Keratinocyte (primary cell): Measurements from ENCODE around the gene FRMPD2. TPM values are rescaled to one million over a fixed set of nuclear protein-coding genes. Genes with fewer than 3 reads are reported as not detected.

ENCODE experiments used
- DNase-seq: peaks from one replicate; pipeline ENCODE4 v3.0.0-alpha.2; 2011; ENCODE audit warnings: low read depth, missing footprints, low spot score
- FAIRE-seq: peaks from 2 replicates; lab custom pipeline; 2011; peaks lifted over from hg19 to GRCh38; lab: Jason Lieb, UNC
- H2AFZ ChIP-seq: 2 replicates; pipeline ENCODE4 v1.6.0; 2012; ENCODE audit warnings: low read length, control low read depth, inconsistent platforms; ENCODE audit not compliant: control insufficient read depth
- H3K27ac ChIP-seq: 2 replicates; pipeline ENCODE4 v1.5.1; 2011; ENCODE audit warnings: low read length; ENCODE audit not compliant: control insufficient read depth, insufficient read depth
- H3K27me3 ChIP-seq: 3 replicates; pipeline ENCODE4 v1.6.0; 2011; ENCODE audit warnings: low read length; ENCODE audit not compliant: control insufficient read depth, insufficient read depth; ENCODE audit errors: extremely low read depth
- H3K36me3 ChIP-seq, 2 experiments: 2 replicates in 1 of 2; 3 replicates in 1 of 2; pipeline ENCODE4 v1.5.1; 2011; ENCODE audit warnings: low read length in 2 of 2, mild to moderate bottlenecking in 1 of 2; ENCODE audit not compliant: control insufficient read depth in 2 of 2, insufficient read depth in 2 of 2; ENCODE audit errors: extremely low read depth in 1 of 2
- H3K4me1 ChIP-seq: 3 replicates; pipeline ENCODE4 v1.5.1; 2011; ENCODE audit warnings: low read length; ENCODE audit not compliant: control insufficient read depth, insufficient read depth; ENCODE audit errors: extremely low read depth
- H3K4me2 ChIP-seq: 3 replicates; pipeline ENCODE4 v1.6.0; 2011; ENCODE audit warnings: low read depth, low read length; ENCODE audit not compliant: control insufficient read depth, insufficient read depth; ENCODE audit errors: extremely low read depth
- H3K4me3 ChIP-seq, 3 experiments: fragments of 200-600 bp in 1 of 3; sonication (generic) in 1 of 3; 2 replicates in 2 of 3; 3 replicates in 1 of 3; pipeline ENCODE4 v1.5.1; 2011 to 2016; ENCODE audit warnings: low read length in 3 of 3, mild to moderate bottlenecking in 3 of 3, control low read depth in 2 of 3, inconsistent platforms in 1 of 3, low read depth in 1 of 3, mixed read lengths in 1 of 3, mixed run types in 1 of 3, moderate library complexity in 1 of 3; ENCODE audit not compliant: control insufficient read depth in 2 of 3, insufficient read depth in 2 of 3; ENCODE audit errors: extremely low read depth in 1 of 3
- H3K79me2 ChIP-seq: 2 replicates; pipeline ENCODE4 v1.6.0; 2012; ENCODE audit warnings: low read length; ENCODE audit not compliant: control insufficient read depth, insufficient read depth
- H3K9ac ChIP-seq: 3 replicates; pipeline ENCODE4 v1.6.0; 2011; ENCODE audit warnings: low read length; ENCODE audit not compliant: control insufficient read depth, insufficient read depth; ENCODE audit errors: extremely low read depth
- H3K9me1 ChIP-seq: 3 replicates; pipeline ENCODE4 v1.6.0; 2011; ENCODE audit warnings: low read length; ENCODE audit not compliant: control insufficient read depth, insufficient read depth; ENCODE audit errors: extremely low read depth
- H3K9me3 ChIP-seq: 2 replicates; pipeline ENCODE4 v1.5.1; 2012; ENCODE audit warnings: low read depth, low read length; ENCODE audit not compliant: control insufficient read depth
- H4K20me1 ChIP-seq: 3 replicates; pipeline ENCODE4 v1.6.0; 2011; ENCODE audit warnings: low read length; ENCODE audit not compliant: control insufficient read depth, insufficient read depth; ENCODE audit errors: extremely low read depth
- EZH2 ChIP-seq: IDR thresholded peaks from one replicate; pipeline ENCODE4 v1.6.1; 2012; ENCODE audit warnings: inconsistent platforms, mild to moderate bottlenecking, low read length, moderate library complexity
- dilution Hi-C: fragments of 300-500 bp; cut with MboI; formaldehyde crosslinking; loops from one replicate; pipeline ENCODE4 v1.7.0; 2020; ENCODE audit warnings: low sequenced_read_pairs; ENCODE audit not compliant: extremely low pct_ligation_motif_present
- polyA plus RNA-seq, 5 experiments: library from polyadenylated mRNA; depleted of rRNA in 3 of 5; stranded (reverse) in 3 of 5; stranded (forward) in 1 of 5; unstranded in 1 of 5; fragments of >200 nt; gene quantifications; 1 replicate in 1 of 5; 2 replicates in 3 of 5; 3 replicates in 1 of 5; pipeline versions ENCODE4 v1.2.1 to v1.2.3, GENCODE V29; 2011 to 2012; ENCODE audit warnings: missing spikeins in 2 of 5, low read depth in 1 of 5, low replicate concordance in 1 of 5
- TF ChIP-seq, protein P1 (sequence below), 3 experiments: IDR thresholded peaks in 1 of 3; conservative IDR thresholded peaks in 1 of 3; optimal IDR thresholded peaks in 1 of 3; 2 replicates in 2 of 3; 3 replicates in 1 of 3; pipeline versions ENCODE3 to v1.5.1; 2011; ENCODE audit warnings: low read length in 3 of 3, mild to moderate bottlenecking in 3 of 3, moderate library complexity in 2 of 3, control low read depth in 1 of 3, inconsistent platforms in 1 of 3; ENCODE audit not compliant: insufficient read depth in 2 of 3; ENCODE audit errors: extremely low read depth in 1 of 3

The FRMPD2 gene
- polyA plus RNA-seq, 1 donor (not counting 4 experiments of a cell fraction or from before 2014, with no cell fraction given), result not detected

DNA sequence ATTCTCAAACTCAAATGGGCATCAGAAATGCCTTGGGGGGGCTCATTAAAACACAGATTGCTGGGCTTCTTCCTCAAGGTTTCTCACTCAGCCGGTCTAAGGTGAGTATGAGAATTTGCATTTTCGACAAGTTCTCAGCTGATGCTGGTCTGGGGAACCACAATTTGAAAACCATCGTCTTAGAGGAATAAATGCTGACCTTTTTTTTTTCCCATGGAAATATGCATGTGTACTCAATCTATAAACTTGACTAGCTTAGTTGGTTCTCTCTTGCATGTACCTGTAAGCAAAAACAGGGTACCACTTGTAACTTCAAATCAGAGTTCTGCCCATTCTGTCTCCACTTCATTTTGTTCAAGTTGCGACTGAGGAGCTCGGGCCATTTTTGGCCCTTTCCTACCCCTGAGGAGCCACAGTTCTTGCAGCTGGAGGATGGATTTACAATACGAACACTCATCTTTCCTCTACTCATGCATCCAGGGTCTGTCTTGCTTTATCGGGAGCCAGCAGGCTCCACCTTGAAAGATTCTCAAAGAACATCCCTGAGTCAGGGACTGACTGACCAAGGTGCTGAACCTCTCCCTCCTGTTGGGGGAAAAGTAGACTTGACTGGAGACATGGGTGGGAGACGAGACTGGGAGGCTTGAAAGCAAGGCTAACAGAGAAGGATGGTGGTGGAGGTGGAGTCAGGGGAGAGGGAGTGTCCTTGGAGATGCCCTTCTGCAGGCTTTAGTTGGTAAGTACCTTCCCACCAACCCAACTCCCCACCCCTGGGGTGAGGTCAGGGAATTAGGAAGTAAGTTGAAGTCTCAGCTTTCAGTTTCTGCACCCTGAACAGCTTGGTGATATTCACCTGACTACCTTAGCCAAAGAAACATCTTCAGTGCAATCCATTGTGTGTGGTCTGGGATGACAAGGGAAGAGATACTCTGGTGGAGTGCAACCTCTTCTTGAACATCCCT, 28.3 kb upstream of the FRMPD2 start:
- no peaks in the 10 kb centered on the region for H3K36me3 ChIP-seq
- H2AFZ ChIP-seq, result no peak overlapping the region
- DNase-seq (no peak), FAIRE-seq (no peak)
- dilution Hi-C loops, result no loop called here
- H3K9me3 ChIP-seq, result no peaks in the 10 kb centered on the region
- peaks cover 3% of the 10 kb centered on the region for H3K4me1 ChIP-seq
- no peak overlapping the region for H3K4me2 ChIP-seq
- H3K9ac ChIP-seq, result no peak overlapping the region
- no peak overlapping the region for H3K27ac ChIP-seq
- no peaks in the 10 kb centered on the region for H3K9me1 ChIP-seq
- H3K27me3 ChIP-seq, result peaks cover 10% of the 10 kb centered on the region
- TF ChIP-seq EZH2, result no peak
- TF ChIP-seq, protein P1, sequence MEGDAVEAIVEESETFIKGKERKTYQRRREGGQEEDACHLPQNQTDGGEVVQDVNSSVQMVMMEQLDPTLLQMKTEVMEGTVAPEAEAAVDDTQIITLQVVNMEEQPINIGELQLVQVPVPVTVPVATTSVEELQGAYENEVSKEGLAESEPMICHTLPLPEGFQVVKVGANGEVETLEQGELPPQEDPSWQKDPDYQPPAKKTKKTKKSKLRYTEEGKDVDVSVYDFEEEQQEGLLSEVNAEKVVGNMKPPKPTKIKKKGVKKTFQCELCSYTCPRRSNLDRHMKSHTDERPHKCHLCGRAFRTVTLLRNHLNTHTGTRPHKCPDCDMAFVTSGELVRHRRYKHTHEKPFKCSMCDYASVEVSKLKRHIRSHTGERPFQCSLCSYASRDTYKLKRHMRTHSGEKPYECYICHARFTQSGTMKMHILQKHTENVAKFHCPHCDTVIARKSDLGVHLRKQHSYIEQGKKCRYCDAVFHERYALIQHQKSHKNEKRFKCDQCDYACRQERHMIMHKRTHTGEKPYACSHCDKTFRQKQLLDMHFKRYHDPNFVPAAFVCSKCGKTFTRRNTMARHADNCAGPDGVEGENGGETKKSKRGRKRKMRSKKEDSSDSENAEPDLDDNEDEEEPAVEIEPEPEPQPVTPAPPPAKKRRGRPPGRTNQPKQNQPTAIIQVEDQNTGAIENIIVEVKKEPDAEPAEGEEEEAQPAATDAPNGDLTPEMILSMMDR (optimal IDR thresholded peaks at IDR 0.05 in 1 of 3, IDR thresholded peaks at IDR 0.05 in 1 of 3, conservative IDR thresholded peaks at IDR 0.05 in 1 of 3; ENCODE audit: extremely low read depth in 1 of 3, insufficient read depth in 2 of 3, low read length in 3 of 3), result no peak
- peaks cover 7% of the 10 kb centered on the region for H3K79me2 ChIP-seq
- no peaks in the 10 kb centered on the region for H4K20me1 ChIP-seq
- H3K4me3 ChIP-seq, result no peak overlapping the region

DNA sequence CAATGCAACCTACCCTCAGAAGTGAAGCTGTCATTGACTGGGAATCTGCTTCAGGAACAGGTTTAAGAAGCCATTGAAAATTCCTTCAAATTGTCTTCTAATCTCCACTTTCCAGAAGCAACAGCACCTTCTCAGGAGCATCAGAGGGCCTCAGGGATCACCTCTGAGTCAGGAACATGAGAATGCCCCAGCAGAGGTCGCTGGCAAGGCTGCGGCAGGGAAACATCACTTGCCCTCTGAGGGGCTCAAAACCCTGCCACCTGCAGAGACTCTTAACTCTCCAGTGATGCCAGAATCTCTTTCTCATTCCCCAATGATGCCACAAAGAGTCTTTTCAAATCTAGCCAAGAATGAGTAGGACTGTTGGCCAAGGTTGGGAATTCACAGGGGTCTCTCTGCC, 26.1 kb upstream of the FRMPD2 start:
- dilution Hi-C loops, result no loop called here

More for the DNA sequence above, 26.1 kb upstream of the FRMPD2 start:
- H3K27me3 ChIP-seq, result peaks cover 10% of the 10 kb centered on the region
- no peak overlapping the region for H2AFZ ChIP-seq
- no peaks in the 10 kb centered on the region for H3K4me1 ChIP-seq
- DNase-seq (no peak), FAIRE-seq (no peak)
- no peaks in the 10 kb centered on the region for H3K36me3 ChIP-seq
- no peak overlapping the region for H3K9ac ChIP-seq
- H3K27ac ChIP-seq, result no peak overlapping the region
- H3K9me1 ChIP-seq, result no peaks in the 10 kb centered on the region
- no peaks in the 10 kb centered on the region for H3K79me2 ChIP-seq
- TF ChIP-seq EZH2, result no peak
- TF ChIP-seq, protein P1 (optimal IDR thresholded peaks at IDR 0.05 in 1 of 3, IDR thresholded peaks at IDR 0.05 in 1 of 3, conservative IDR thresholded peaks at IDR 0.05 in 1 of 3; ENCODE audit: extremely low read depth in 1 of 3, insufficient read depth in 2 of 3, low read length in 3 of 3), result no peak
- H3K4me2 ChIP-seq, result no peak overlapping the region
- H4K20me1 ChIP-seq, result no peaks in the 10 kb centered on the region
- H3K9me3 ChIP-seq, result no peaks in the 10 kb centered on the region
- no peak overlapping the region for H3K4me3 ChIP-seq
